Amniotic stem cell (primary cell): Measurements from ENCODE around the gene BRSK1.

Experiments used
- DNase-seq: peaks from one replicate; lab custom pipeline; 2025; lab: John Stamatoyannopoulos, UW

BRSK1 gene

GRCh38 chr19:55273978-55274707 lies 9.7 kb upstream of the BRSK1 start:
- DNase-seq, result no peak

- no peak for DNase-seq
Measured at GRCh38 chr19:55275851-55276719, 7.7 kb upstream of the BRSK1 start.

- no peak for DNase-seq
Measured at GRCh38 chr19:55276720-55277430, 6.9 kb upstream of the BRSK1 start.

- no peak for DNase-seq
Measured at GRCh38 chr19:55277494-55277893, 6.3 kb upstream of the BRSK1 start.

- no peak for DNase-seq
Measured at GRCh38 chr19:55278391-55279135, 5.2 kb upstream of the BRSK1 start.

GRCh38 chr19:55279340-55279739 lies 4.5 kb upstream of the BRSK1 start:
- no peak for DNase-seq

- DNase-seq, result peak; percentile 76
Measured at GRCh38 chr19:55279770-55280643, 3.8 kb upstream of the BRSK1 start, which contains the start of gene HSPBP1. TSS of gene HSPBP1 (minus strand) at chr19:55280110. CDS start at chr19:55279608, 502 bp downstream.

- no peak for DNase-seq
Measured at GRCh38 chr19:55284405-55285058, 735 bp downstream of the BRSK1 start.

- DNase-seq, result no peak
Measured at GRCh38 chr19:55285229-55285890, 1.6 kb downstream of the BRSK1 start.

- no peak for DNase-seq
Measured at GRCh38 chr19:55287361-55288079, 3.7 kb downstream of the BRSK1 start.

- DNase-seq, result no peak
Measured at GRCh38 chr19:55289117-55289796, 5.5 kb downstream of the BRSK1 start.

- no peak for DNase-seq
Measured at GRCh38 chr19:55297267-55297666, 13.5 kb downstream of the BRSK1 start.

GRCh38 chr19:55299991-55300390 lies 16.2 kb downstream of the BRSK1 start:
- no peak for DNase-seq

GRCh38 chr19:55300886-55301458 lies 17.2 kb downstream of the BRSK1 start:
- no peak for DNase-seq

GRCh38 chr19:55301459-55302317 lies 17.9 kb downstream of the BRSK1 start:
- peak; percentile 24 for DNase-seq

- no peak for DNase-seq
Measured at GRCh38 chr19:55302318-55302703, 18.5 kb downstream of the BRSK1 start.

- DNase-seq, result no peak
Measured at GRCh38 chr19:55303477-55303876, 19.7 kb downstream of the BRSK1 start.
